C4-2B (cell line): ENCODE measurements around the gene EPHA5.

Source experiments
- H3K27ac ChIP-seq: fragments of 450-650 bp; 2 replicates; pipeline ENCODE4 v1.5.1; 2017
- ZFX ChIP-seq: fragments of 450-650 bp; IDR thresholded peaks from 2 replicates; pipeline ENCODE4 v1.6.1; 2017
- TF ChIP-seq, protein P1 (sequence below): fragments of 450-650 bp; conservative IDR thresholded peaks from 2 replicates; pipeline ENCODE4 v1.5.1; 2017; ENCODE audit warnings: mild to moderate bottlenecking

Gene EPHA5

DNA sequence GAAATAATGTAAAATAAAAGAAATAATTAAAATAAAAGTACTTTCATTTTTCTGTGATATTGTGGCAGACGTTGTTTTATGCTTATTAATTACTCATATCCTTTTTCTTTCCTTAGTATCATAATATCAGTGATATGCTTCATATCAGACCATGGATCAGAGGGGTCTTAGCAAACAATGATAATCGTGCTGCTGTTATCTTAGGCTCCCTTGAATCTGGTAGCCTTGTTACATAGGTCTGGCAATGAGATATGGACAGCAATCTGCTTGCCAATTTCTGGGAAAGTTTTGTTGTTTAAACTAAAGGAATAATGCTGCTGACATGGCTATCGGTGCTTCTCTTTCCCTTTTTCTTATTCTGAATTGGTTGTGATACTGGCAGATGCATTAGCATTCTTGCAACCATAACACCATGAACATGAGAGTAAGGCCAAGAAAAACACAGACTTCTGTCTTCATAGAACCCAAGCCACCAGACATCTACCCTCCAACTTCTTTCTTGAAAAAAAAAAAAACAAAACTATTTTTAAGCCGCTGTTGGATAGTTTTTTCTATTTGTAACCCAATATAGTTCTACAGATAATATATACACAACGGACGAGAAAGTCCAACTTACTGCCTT is 16.4 kb downstream of the EPHA5 start:
- H3K27ac ChIP-seq: no peak overlapping the region
- no peak for TF ChIP-seq ZFX
- TF ChIP-seq, protein P1, sequence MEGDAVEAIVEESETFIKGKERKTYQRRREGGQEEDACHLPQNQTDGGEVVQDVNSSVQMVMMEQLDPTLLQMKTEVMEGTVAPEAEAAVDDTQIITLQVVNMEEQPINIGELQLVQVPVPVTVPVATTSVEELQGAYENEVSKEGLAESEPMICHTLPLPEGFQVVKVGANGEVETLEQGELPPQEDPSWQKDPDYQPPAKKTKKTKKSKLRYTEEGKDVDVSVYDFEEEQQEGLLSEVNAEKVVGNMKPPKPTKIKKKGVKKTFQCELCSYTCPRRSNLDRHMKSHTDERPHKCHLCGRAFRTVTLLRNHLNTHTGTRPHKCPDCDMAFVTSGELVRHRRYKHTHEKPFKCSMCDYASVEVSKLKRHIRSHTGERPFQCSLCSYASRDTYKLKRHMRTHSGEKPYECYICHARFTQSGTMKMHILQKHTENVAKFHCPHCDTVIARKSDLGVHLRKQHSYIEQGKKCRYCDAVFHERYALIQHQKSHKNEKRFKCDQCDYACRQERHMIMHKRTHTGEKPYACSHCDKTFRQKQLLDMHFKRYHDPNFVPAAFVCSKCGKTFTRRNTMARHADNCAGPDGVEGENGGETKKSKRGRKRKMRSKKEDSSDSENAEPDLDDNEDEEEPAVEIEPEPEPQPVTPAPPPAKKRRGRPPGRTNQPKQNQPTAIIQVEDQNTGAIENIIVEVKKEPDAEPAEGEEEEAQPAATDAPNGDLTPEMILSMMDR: no peak

DNA sequence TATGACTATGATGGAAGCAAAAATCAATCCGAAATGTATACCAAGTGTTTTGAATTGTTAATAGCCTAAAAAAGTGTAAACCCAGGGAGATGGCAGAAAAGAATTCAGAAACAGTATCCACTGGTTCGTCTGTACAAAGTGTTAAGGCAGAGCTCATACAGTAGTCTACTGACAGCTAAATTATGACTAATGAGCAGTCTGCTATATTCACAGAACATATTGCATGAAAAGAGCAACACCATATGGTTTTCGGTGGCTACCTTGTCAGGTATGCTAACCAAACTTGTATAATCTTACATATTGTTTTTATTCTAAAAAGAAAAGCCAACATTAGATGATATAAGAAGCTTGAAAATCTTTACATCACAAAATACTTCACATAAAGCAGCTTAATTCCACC is 18.5 kb downstream of the EPHA5 start:
- H3K27ac ChIP-seq: no peak overlapping the region

DNA sequence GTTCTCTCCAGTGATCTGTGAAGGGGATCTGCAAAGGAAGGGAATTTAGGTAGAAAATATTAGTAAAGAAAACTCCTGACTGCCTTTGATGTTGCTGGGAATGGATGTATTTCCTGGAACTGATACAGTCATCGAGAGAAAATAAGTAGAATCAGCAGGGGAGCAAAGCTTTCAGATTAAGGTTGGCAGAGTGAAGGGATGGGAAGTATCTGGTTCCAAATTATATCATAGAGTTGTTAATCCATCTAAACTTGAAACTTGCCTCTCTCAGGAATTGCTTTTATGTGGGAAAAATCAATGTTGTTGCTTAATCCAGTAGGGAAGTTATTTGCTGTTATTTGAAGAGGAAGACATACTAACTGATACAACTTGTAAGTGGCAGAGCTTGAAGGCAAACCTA is 19.3 kb downstream of the EPHA5 start:
- no peak overlapping the region for H3K27ac ChIP-seq
- no peak for TF ChIP-seq ZFX
- TF ChIP-seq, protein P1: no peak

More for the DNA sequence above, 18.5 kb downstream of the EPHA5 start:
- no peak for TF ChIP-seq ZFX
- TF ChIP-seq, protein P1: no peak

DNA sequence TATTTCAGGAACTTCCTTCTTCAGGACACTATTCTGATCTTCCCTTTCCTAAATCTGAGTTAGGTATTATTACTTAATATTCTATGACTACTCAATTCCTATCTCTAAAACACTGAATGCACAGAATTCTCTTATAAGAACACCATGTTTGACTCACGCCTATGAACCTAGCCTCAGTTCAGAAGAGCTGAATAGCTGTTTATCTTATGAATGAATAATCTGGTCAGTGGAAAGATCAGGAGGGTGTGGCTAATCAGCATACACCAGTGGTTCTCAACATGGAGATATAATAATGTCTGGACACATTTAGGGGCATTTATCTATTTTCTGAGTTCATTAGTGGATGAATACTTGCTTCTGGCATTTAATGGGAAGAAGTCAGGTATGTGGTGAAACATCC is 24.2 kb downstream of the EPHA5 start:
- no peak for TF ChIP-seq ZFX
- TF ChIP-seq, protein P1: no peak
- no peak overlapping the region for H3K27ac ChIP-seq

DNA sequence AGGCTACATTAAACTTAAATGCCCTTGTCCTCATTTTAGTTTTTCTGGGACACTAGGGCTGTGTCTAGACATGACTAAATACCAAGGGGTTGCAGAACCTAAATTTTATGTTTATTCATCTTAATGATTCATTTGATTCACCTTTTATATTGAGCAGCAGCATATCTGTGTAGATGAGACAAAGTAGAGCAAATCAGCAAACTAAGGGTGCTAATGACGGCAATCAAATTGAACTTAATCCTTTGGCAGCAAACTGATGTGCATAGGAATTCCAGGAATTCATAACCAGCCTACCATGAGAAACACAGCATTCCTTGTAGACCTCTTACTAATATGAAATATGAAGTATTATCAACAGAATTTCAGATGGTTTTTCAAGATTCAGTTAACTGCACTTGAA is 25.1 kb downstream of the EPHA5 start:
- no peak overlapping the region for H3K27ac ChIP-seq
- no peak for TF ChIP-seq ZFX
- TF ChIP-seq, protein P1: no peak

DNA sequence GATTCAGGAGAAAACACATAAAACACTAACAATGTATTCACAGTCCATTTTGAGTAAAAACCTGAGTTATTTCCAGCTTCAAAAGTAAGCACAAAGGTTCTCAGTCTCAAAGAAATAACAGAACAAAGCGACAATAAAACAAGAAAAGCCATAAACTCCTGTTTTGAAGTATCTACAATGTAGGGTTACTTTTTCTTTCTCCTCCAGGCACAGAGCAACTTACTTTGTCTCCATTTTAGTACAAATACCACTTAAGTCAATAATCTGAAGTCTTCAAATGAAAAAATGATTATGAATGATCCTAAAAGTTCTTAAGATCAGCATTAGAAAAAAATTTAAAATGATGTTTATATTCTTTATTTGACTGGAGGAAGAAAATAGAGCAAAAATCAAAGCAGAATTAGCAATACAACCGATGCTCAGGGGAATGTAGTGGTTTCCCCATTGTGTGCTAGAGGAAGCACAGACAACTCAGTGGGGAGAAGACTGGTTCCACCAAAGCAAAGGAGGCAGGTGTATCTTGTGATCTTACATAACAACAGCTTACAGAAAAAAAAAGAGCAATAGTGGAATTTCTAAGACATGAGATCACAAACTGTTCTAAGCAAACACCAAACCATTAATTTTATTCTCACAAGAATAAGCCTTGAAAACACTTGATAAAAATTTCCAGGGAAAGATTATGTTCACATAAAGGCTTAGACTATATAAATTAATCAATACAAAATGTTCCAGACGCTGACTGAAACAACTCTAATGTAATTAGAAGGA is 35.1 kb downstream of the EPHA5 start:
- H3K27ac ChIP-seq: no peak overlapping the region
- no peak for TF ChIP-seq ZFX
- TF ChIP-seq, protein P1: no peak

DNA sequence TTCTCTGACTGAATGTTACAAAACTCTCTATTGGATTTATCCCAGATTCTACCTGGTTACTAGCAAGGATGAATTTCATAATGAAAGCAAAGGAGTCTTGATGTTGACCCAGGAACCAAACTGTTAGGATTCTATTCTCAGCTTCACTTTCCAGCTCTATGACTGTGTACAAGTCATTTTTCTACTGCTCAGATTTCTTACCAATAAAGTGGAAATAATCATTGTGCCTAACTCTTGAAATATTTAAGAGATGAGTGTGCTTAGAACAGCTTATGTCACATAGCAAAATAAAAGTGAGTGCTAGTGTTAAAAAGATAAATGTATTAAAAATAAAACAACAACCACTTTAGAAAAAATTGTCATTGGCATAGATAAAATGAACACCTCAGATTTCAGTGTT is 45.6 kb downstream of the EPHA5 start:
- no peak overlapping the region for H3K27ac ChIP-seq
- TF ChIP-seq, protein P1: no peak
- TF ChIP-seq ZFX: no peak
